H54 (cell line): ENCODE results near the gene HEPN1.
A peak's percentile ranks its signal among the peaks of the same experiment; 100 is the strongest.

Source experiments
- DNase-seq: peaks from one replicate; pipeline ENCODE4 v3.0.0; 2011; ENCODE audit warnings: low spot score, mixed read lengths; ENCODE audit not compliant: insufficient read length
- FAIRE-seq: peaks from 3 replicates; lab custom pipeline; 2011; peaks lifted over from hg19 to GRCh38; lab: Jason Lieb, UNC
- POLR2A ChIP-seq: IDR thresholded peaks from 2 replicates; pipeline ENCODE4 v1.6.1; 2011; ENCODE audit warnings: low read depth, mild to moderate bottlenecking, low read length

HEPN1 gene

DNA sequence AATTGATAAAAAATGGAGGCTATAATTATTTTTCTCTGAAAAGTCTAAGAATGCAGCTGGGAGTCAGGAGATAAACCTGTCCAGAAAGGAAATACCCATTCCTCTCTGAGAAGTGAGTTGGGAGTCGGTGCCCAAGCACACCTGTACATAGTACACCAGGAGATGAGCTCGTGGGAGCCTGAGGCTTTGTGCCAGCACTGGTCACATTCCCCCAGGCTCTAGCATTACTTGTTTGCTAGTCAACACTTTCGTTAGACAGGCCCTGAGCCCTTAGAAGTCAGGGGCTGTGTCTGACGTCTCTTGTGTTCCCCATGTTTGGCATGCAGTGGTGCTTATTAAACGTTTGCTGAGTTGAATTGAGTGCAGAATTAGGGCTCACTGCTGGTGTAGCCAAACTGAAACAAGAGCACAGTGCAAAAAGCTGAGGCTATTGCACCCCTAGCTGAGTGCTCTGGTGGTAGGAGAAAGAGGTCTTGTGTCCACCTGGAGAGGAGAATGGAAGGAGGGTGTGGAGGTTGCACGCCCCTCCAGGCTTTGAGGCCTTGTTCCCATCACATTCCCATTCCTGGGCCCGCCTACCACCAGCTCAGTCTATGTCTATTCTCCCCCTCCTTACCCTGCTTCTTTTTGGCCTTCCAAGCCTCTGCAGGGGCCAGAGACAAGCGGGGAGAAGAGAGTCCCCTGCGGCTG lies 28.2 kb upstream of the HEPN1 start:
- no peak for FAIRE-seq
- no peak for TF ChIP-seq POLR2A
- no peak for DNase-seq

DNA sequence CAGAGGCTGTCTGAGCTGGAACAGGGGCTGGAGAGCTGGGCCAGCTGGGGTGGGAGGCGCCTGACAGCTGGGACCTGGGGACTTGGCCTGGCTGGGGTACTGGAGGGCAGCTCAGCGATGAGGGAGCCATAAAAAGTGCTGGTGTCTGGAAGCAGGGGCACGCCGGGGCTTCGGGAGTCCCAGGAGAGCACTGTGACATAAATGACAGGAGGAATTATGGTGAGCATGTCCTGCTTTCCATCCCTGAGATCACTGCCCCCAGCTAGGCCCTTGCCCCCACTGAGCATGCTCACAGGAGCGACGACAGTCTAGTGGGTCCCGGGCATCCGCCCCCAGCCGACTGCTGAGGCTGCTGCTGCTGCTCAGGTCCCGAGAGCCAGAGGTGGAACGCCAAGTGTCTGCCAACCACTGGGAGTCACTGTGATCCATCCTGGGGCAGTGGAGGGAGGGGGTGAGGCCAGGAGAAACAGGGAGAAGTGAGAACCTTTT lies 27.6 kb upstream of the HEPN1 start:
- TF ChIP-seq POLR2A, result no peak
- DNase-seq (no peak), FAIRE-seq (no peak)

GRCh38 chr11:124892146-124892545 lies 26.9 kb upstream of the HEPN1 start:
- DNase-seq (no peak), FAIRE-seq (no peak)
- TF ChIP-seq POLR2A, result no peak

GRCh38 chr11:124892750-124893454 lies 26.1 kb upstream of the HEPN1 start:
- no peak for FAIRE-seq
- TF ChIP-seq POLR2A, result no peak
- DNase-seq, result no peak

GRCh38 chr11:124893781-124894401 lies 25.2 kb upstream of the HEPN1 start:
- no peak for FAIRE-seq
- no peak for DNase-seq
- TF ChIP-seq POLR2A, result no peak

- FAIRE-seq, result no peak
- DNase-seq, result no peak
These were observed 24.2 kb upstream of the HEPN1 start for GRCh38 chr11:124894606-124895430.

GRCh38 chr11:124895471-124895971 lies 23.5 kb upstream of the HEPN1 start:
- no peak for DNase-seq
- no peak for TF ChIP-seq POLR2A
- FAIRE-seq, result no peak

More at GRCh38 chr11:124894606-124895430, 24.2 kb upstream of the HEPN1 start:
- no peak for TF ChIP-seq POLR2A

DNA sequence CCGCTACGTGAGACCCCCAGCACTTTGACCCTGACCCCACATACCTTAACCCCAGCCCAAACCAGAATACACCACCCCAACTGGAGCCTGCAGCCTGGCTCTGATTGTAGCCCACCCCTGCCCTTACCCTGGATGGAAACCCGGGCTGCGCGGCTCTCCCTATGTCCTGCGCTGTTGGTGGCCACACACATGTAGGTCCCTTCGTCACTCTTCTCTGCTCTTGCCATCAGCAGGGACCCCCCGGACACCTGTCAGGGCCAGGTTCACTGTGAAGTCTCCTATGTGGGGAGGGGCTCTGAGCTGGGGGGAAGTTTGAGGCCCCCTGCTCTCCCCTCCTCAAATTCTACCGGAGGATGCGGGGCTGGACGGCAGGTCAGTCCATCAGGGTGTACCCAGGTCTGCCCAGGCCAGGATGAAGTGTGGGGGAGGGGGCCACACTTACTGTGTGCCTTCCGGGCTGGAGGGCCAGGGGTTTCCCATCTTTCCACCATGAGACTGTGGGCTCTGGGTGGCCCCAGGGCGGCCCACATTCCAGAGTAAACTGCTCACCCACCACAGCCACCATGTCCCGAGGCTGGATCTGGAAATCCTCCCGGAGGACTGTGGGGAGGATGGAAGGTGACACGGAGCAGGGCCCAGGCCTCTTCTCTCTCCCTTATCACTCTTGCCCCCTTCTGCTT lies 22.8 kb upstream of the HEPN1 start:
- DNase-seq (no peak), FAIRE-seq (no peak)
- no peak for TF ChIP-seq POLR2A

- TF ChIP-seq POLR2A, result no peak
- FAIRE-seq, result no peak
- no peak for DNase-seq
These were observed 22.1 kb upstream of the HEPN1 start for GRCh38 chr11:124896821-124897391.

GRCh38 chr11:124897674-124898262 lies 21.3 kb upstream of the HEPN1 start, which contains the start of gene ROBO4:
Gene ROBO4 (minus strand): TSS chr11:124897865. CDS start chr11:124897795, 70 bp downstream.
- no peak for TF ChIP-seq POLR2A
- no peak for FAIRE-seq

GRCh38 chr11:124898263-124898680 lies 20.8 kb upstream of the HEPN1 start:
- DNase-seq (no peak), FAIRE-seq (peak; percentile 36)
- TF ChIP-seq POLR2A, result no peak

More at GRCh38 chr11:124897674-124898262, 21.3 kb upstream of the HEPN1 start, which contains the start of gene ROBO4:
- DNase-seq, result no peak

GRCh38 chr11:124898711-124899110 lies 20.3 kb upstream of the HEPN1 start:
- DNase-seq, result no peak
- TF ChIP-seq POLR2A, result no peak
- FAIRE-seq, result no peak
